Colonic mucosa (tissue), 4 donors: ENCODE data around the gene FAAP100. TPM values are rescaled to one million over a fixed set of nuclear protein-coding genes. Genes with fewer than 3 reads are reported as not detected.

ENCODE experiments used
- DNase-seq: peaks from one replicate; pipeline ENCODE4 v3.0.0-alpha.2; 2020
- H3K27ac ChIP-seq: fragments of 200-600 bp; one replicate; pipeline ENCODE4 v1.8.0; 2021
- H3K27me3 ChIP-seq: fragments of 200-600 bp; one replicate; pipeline ENCODE4 v1.8.0; 2021
- H3K36me3 ChIP-seq: fragments of 200-600 bp; one replicate; pipeline ENCODE4 v1.8.0; 2021
- H3K4me1 ChIP-seq: fragments of 200-600 bp; one replicate; pipeline ENCODE4 v1.8.0; 2021; ENCODE audit warnings: mild to moderate bottlenecking
- H3K4me3 ChIP-seq: fragments of 200-600 bp; one replicate; pipeline ENCODE4 v1.8.0; 2021
- H3K9ac ChIP-seq, 2 donors: one replicate each; pipeline ENCODE4 v1.7.0; 2013; ENCODE audit warnings: control low read depth in 2 of 2, low read depth in 2 of 2, low read length in 2 of 2
- H3K9me3 ChIP-seq: fragments of 200-600 bp; one replicate; pipeline ENCODE4 v1.8.0; 2021
- intact Hi-C: fragments of 100-400 bp; cut with DNase I; formaldehyde crosslinking; loops from one replicate; pipeline ENCODE4 v1.14.1; 2022
- total RNA-seq, 2 donors: library from RNA; stranded (reverse); fragmentation: NEBNext Ultra II Directional in 1 of 2; extraction: Animal tissue kit (Norgen Biotek cat#: 25700) in 1 of 2; gene quantifications; one replicate each; pipeline ENCODE4 v1.2.1, GENCODE V29; 2021
- TF ChIP-seq, protein P1 (sequence below): fragments of 200-600 bp; IDR thresholded peaks from one replicate; pipeline ENCODE4 v1.8.0; 2022; ENCODE audit warnings: antibody characterized with exemption, mild to moderate bottlenecking
- donor health status: healthy.
- donor health status: DM: no; HTN: no; CAD: no.
- donor health status: DM: no; HTN: no; CAD: no.

The FAAP100 gene
- total RNA-seq, 2 donors from 2014 or later, result 16.5 to 34.3 TPM

DNA sequence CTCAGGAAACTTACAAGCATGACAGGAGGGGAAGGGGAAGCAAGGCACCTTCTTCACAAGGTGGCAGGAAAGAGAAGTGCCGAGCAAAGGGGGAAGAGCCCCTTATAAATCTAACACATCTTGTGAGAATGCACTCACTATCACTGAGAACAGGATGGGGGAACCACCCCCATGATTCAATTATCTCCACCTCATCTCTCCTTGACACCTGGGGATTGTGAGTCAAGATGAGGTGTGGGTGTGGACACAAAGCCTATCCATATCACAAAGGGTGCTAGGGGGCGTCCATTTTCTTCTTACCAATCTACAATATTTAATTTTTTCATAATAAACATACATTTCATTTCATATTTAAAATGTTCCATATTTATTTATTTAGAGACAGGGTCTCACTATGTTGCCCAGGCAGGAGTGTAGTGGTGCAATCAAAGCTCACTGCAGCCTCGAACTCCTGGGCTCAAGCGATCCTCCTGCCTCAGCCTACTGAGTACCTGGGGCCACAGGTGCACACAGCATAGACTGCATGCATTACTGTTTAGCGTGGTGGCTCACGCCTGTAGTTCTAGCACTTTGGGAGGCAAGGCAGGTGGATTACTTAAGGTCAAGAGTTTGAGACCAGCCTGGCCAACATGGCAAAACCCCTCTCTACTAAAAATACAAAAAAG lies 26.5 kb upstream of the FAAP100 start:
- no peaks in the 10 kb centered on the region for H3K27me3 ChIP-seq
- no peaks in the 10 kb centered on the region for H3K4me1 ChIP-seq
- H3K9me3 ChIP-seq, result no peaks in the 10 kb centered on the region
- DNase-seq, result no peak
- TF ChIP-seq, protein P1, sequence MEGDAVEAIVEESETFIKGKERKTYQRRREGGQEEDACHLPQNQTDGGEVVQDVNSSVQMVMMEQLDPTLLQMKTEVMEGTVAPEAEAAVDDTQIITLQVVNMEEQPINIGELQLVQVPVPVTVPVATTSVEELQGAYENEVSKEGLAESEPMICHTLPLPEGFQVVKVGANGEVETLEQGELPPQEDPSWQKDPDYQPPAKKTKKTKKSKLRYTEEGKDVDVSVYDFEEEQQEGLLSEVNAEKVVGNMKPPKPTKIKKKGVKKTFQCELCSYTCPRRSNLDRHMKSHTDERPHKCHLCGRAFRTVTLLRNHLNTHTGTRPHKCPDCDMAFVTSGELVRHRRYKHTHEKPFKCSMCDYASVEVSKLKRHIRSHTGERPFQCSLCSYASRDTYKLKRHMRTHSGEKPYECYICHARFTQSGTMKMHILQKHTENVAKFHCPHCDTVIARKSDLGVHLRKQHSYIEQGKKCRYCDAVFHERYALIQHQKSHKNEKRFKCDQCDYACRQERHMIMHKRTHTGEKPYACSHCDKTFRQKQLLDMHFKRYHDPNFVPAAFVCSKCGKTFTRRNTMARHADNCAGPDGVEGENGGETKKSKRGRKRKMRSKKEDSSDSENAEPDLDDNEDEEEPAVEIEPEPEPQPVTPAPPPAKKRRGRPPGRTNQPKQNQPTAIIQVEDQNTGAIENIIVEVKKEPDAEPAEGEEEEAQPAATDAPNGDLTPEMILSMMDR, result no peak
- no peak overlapping the region for H3K27ac ChIP-seq
- no peak overlapping the region for H3K4me3 ChIP-seq
- intact Hi-C loops, result no loop called here
- no peaks in the 10 kb centered on the region for H3K36me3 ChIP-seq
- H3K9ac ChIP-seq, result no peak overlapping the region

DNA sequence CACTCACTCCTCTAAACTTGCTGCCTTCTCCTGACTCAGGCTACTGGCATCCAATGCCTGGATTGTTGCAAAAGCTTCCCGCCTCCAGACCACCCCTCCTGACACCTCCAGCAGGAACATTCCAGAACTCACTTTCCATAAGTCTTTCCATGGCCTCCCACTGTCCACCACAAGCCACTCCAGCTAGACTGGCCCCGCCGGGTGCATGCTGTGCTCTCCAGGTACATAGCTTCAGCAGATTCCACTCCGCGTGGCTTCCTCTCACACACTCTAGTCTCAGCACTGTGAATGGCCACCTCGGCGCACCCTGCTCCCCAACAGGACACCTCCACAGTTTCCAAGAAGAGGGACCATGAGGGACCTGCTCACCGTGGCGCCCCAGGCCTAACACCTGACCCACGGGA lies 25.9 kb upstream of the FAAP100 start:
- no peaks in the 10 kb centered on the region for H3K4me1 ChIP-seq
- intact Hi-C loops, result no loop called here
- TF ChIP-seq, protein P1, result no peak
- H3K36me3 ChIP-seq, result no peaks in the 10 kb centered on the region
- no peaks in the 10 kb centered on the region for H3K9me3 ChIP-seq
- no peak for DNase-seq
- no peak overlapping the region for H3K9ac ChIP-seq
- no peaks in the 10 kb centered on the region for H3K27me3 ChIP-seq
- H3K4me3 ChIP-seq, result no peak overlapping the region
- H3K27ac ChIP-seq, result no peak overlapping the region

DNA sequence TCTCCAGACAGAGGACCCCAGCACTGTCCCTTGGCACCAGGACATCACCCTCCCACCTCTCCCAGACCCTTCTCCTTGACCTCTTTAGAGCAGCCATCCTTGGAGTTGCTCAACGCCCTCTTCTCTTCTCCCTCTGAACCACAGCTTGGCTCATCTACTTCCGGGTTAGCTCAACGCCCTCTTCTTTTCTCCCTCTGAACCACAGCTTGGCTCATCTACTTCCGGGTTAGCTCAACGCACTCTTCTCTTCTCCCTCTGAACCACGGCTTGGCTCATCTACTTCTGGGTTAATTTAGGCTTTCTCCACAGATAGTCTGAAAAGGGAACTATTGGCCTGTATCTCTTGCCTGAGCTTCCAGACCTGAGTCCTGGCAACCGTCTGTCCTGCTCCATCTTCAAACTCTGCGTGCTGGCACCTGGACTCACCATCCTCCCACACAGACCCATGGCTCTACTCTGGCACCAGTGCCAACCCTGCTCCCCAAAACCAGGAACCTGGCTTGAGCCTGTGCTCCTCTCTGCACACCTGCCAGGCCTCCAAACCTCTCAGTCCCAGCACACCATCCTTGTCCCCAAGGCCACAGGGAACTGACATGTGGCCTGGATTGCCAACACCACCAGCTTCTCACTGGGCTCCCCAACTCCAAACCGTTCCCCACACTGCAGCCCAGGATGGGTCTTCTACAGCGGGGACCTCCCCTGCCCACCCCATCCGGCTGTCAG lies 25.3 kb upstream of the FAAP100 start:
- TF ChIP-seq, protein P1, result no peak
- H3K4me3 ChIP-seq, result no peak overlapping the region
- no peaks in the 10 kb centered on the region for H3K27me3 ChIP-seq
- H3K9ac ChIP-seq, result no peak overlapping the region
- H3K36me3 ChIP-seq, result no peaks in the 10 kb centered on the region
- DNase-seq, result no peak
- intact Hi-C loops, result no loop called here
- H3K27ac ChIP-seq, result no peak overlapping the region
- H3K4me1 ChIP-seq, result no peaks in the 10 kb centered on the region
- H3K9me3 ChIP-seq, result no peaks in the 10 kb centered on the region

DNA sequence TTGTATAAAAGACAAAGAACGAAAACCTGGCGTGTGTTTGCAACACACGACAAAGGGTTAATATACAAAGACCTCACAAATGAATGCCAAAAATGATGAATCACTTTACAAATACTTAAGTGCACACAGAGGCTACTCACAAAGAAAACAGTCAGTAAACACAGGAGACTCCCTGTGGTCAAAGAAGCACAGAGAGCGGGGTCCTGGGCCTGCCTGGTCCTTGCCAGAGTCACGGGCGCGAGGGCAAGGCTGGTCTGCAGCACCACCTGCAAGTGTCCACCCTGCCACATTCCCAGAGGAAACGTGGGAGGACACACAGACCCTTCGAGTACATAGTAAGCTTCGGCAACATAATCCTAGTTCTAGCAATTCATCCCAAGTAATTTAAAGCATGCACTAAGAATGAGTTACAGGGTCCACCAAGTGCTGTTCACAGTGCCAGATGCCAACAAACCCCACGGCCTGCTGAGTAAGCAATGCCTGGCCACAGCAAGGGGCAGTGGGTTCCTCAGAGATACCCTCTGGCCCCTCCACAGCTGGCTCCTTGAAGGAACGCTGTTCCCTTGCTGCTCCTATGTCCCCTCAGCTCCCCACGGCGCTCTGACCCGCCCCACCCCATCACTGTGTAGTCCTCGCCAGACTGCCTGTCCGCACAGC lies 24.6 kb upstream of the FAAP100 start:
- no peak overlapping the region for H3K27ac ChIP-seq

DNA sequence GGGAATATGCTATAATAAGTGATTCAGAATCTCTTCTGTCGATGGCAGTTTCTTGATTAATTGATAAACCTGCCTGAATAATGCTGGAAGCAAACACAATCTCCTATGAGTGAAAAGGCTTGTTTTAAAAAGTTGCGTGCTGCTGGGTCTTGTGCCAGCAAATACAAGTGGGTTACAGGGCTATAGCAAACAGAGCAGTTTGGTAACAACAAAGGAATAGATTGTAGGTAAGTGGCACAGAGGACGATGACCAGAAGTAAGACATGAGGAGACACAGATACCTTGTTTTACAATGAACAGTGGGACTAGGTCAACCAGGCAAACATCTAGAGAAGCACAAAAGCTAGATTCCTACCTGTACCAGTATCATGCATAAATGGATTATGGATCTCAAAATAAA lies 23.7 kb upstream of the FAAP100 start:
- intact Hi-C loops, result no loop called here
- Histone ChIP-seq H3K36me3 (no peaks in the 10 kb centered on the region), H3K4me3 (no peak overlapping the region), H3K4me1 (no peaks in the 10 kb centered on the region), H3K27ac (peak overlapping the region; percentile 11), H3K9me3 (no peaks in the 10 kb centered on the region), H3K9ac (no peak overlapping the region), H3K27me3 (no peaks in the 10 kb centered on the region)
- no peak for DNase-seq
- TF ChIP-seq, protein P1, result no peak

More for the DNA sequence above, 24.6 kb upstream of the FAAP100 start:
- DNase-seq, result no peak
- Histone ChIP-seq H3K9me3 (no peaks in the 10 kb centered on the region), H3K27me3 (no peaks in the 10 kb centered on the region), H3K4me3 (no peak overlapping the region), H3K36me3 (no peaks in the 10 kb centered on the region), H3K4me1 (no peaks in the 10 kb centered on the region), H3K9ac (no peak overlapping the region)
- intact Hi-C loops, result no loop called here
- TF ChIP-seq, protein P1, result no peak
